Stimulated activated CD8-positive, alpha-beta memory T cell treated with anti-CD3 and anti-CD28 coated beads, Interleukin-7, amount 100 ng/mL, for 48 hours (primary cell): ENCODE measurements around the gene GNA15.

ENCODE experiments used
- DNase-seq, 2 donors: peaks; one replicate each; pipeline ENCODE4 v3.0.0-alpha.2; 2020; ENCODE audit warnings: low read depth in 1 of 2; ENCODE audit errors: extremely low read depth in 1 of 2

The GNA15 gene

DNA sequence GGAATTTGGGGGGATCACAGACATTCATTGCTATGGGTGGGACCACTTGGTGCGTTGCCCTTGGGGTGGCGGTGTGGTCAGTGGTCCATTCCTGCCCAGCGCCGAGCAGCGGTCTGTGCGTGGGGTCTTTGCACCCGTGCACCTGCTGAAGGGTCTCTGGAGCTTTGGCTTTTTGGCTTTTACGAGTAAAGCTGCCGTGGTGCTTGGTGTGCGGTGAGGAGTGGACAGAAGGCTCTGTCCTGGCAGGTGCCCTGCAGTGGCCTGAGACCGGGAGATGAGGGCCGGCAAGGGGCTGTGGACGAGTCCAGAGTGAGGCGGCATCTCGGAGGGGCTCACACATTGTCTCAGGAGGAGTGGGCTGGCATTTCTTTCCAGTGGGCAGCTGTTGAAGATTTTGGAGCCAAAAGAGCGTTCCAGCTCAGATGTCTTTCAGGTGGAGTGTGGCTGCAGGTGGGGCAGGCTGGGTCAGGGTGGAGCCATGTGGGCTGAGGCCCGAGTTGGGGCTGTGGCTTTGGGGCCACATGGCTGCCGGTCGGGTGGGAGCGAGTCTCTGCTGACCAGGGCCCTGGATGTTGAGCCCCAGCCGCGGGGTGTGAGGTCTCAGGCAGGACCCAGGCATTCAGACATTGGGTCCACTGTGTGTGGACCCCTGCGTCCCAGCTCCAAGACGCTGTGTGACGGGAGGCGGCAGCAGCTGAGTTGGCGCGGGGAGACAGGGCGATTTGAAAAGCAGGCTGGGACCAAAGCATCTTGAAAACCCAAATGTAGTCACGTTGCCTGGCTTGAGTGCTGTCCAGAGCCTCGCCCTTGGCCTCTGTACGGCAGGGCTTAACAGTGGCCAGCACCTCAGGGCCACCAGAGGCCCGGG lies 30.0 kb upstream of the GNA15 start:
- DNase-seq, result no peak

- DNase-seq, result no peak
Measured at GRCh38 chr19:3106509-3107141, 29.2 kb upstream of the GNA15 start.

DNA sequence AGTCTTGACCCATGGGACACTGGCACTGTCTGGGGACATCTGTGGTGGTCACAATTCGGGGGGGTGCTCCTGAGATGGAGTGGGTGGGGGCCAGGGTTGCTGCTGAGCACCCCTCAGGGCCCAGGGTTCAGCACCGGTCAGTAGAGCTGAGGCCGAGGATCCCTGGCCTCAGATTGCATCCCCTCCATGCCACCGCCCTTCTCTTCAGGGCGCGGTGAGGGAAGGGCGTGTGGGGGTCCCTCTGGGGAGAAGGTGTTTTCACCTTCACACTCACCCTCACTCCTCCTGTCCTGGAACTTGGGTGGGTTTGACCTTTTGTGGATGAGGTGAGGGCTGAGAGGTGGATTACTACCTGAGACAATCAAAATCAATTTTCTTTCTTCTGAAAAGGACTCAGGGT lies 28.2 kb upstream of the GNA15 start:
- DNase-seq, result no peak

DNA sequence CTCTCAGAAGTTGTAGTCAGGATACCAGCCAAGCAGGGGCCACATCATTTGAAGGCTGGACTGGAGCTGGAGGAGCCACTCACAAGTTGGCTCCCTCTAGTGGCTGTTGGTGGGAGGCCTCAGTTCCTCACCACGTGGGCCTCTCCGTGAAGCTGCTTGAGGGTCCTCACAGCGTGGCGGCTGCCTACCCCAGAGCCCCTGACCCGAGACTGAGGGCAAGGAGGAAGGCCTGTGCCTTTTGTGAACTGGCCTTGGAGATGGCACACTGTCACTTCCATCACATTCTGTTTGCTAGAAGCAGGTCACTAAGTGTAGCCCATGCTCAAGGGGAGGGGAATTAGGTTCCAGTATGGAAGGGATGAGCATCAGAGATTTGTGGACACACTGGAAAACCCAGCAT lies 27.1 kb upstream of the GNA15 start:
- DNase-seq, result peak in 1 of 2 donors; percentile 58

DNA sequence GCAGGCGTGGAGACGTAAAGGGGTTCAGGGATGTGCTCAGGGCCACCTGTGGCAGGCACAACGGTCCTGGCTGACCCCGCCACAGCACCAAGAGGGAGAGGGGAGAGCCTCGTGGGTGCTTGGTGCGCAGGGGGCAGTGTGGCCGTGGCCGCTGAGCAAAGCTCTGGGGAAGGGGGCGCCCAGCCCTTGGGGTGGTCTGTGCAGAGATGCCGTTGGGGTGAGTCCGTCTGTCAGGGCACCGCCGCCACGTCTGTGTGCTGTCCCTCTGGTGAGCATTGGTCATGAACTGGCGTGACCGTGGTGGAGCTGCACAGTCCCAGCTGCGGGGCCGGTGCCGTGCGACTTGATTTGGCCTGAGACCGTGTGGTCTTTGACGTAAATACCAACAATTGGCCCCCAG lies 26.3 kb upstream of the GNA15 start:
- DNase-seq, result no peak

DNA sequence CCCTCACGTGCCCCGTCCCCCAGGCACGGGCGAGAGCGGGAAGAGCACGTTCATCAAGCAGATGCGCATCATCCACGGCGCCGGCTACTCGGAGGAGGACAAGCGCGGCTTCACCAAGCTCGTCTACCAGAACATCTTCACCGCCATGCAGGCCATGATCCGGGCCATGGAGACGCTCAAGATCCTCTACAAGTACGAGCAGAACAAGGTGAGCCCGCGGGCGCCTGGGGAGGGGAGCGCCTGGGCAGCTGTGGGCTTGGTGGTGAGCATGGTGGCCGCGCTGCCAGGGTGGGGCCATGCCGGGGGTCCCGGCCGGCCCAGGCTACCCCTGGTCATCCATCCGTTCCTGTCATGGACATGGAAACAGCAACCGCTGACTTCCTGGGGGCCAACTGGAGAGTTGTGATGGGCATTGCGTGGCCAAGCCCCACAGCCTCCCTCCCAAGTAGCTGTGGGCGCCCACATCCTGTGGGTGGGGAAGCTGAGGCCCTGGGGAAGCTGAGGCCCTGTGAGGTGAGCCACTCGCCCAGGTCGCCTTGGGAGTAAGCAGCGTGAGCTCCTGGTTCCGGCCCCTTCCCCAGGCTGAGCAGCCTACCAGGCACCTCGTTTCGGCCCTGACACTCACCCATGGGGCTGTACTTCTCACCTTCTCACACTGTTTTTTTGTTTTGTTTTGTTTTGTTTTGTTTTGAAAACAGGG lies 25.6 kb upstream of the GNA15 start:
- DNase-seq, result no peak

DNA sequence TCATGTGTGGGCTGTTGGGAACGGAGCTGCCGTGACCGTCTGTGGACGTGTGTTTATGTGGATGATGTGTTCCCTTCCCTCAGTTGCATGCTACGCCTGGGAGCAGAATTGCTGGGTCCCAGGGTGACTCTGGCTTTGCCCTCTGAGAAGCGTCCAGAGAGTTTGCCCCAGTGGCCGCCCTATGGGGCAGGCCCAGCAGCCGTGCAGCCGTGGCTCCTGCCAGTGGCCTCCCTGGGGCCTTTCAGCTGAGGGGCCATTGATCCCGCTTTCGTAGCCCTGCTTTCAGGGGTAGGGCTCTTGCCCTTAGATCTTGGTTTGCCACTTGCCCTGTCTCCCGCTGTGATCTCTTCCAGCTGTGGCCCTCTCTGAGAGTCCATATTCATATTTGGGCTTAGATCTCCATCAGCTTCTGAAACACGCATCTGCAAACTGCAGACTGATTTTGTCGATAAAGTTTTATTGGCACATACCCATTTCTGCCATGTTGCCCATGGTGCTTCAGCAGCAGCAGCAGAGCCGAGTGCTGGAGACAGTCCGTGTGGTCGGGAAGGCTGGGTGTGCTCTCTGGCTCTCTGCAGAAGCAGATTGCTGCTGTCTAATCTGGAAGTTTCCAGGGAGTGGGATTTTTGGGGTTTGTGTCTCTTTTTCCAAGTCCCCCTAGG lies 24.1 kb upstream of the GNA15 start:
- DNase-seq, result no peak

DNA sequence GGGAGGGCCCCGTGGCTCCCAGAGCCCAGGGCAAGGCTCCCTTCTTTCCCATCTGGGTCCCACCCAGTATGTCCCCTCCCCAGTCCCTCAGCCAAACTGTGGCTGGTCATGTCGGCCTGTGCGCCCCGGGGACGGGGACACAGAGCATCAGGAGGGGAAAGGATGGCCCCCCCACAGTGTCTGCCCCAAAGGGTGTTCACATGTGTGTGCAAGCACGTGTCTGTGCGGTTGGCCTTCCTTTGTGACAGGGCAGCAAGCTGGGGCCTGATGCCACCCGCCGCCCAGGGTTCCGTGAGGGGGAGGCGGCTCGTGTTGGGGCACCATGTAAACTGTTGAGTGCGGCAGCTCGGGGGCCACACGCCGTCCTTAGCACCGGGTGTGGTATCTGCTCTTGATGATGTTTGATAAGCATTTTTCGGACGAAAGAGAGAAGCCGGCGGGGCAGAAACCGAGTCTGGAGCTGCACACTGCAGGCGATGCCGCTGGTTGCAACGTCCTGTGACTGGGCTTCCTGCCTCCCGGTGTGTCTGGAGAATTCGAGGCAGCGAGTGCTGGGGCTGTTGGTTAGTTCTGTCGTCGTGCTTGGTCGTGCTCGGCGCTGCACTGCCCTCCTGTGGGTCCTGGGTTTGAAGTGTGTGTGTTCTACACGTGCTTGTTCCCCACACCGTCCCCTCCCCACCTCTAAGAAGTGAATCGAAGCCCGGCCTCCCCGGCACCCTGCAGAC lies 23.3 kb upstream of the GNA15 start:
- no peak for DNase-seq

DNA sequence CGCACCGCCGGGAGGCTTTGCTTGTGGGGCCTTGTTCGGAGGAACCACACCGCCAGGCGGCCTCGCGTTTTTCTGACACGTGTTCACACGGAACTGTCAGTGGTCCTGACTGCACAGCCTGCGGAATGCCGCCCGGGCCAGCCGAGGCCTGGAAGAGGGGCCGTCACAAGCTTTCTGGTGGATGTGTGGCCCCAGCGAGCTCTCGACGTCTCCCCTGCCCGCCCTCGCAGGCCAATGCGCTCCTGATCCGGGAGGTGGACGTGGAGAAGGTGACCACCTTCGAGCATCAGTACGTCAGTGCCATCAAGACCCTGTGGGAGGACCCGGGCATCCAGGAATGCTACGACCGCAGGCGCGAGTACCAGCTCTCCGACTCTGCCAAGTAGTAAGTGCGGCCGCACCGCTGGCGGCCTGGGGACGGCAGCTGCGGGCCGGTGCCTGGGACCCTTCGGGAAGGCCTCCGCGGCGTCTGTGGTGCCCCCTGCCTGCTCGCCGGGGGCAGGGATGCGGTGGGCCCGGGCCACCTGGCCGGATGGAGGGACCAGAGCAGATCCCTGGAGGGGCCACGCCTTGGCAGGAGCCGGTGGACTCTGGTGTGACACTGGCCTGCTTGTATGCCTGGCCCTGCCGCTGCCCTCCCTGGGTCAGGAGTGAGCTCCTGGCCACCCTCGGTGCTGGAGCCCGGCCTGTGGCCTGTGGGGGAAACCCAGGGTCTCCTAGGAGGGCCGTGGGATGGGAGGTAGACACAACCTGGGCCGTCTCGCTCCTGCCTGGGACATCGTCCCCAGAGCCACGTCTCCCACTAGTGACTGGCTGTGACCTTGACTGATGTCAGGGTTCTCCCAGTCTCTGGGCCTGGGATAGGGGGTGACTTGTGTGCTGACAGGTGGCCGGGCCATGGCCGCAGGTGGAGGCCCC lies 22.5 kb upstream of the GNA15 start:
- DNase-seq, result no peak

DNA sequence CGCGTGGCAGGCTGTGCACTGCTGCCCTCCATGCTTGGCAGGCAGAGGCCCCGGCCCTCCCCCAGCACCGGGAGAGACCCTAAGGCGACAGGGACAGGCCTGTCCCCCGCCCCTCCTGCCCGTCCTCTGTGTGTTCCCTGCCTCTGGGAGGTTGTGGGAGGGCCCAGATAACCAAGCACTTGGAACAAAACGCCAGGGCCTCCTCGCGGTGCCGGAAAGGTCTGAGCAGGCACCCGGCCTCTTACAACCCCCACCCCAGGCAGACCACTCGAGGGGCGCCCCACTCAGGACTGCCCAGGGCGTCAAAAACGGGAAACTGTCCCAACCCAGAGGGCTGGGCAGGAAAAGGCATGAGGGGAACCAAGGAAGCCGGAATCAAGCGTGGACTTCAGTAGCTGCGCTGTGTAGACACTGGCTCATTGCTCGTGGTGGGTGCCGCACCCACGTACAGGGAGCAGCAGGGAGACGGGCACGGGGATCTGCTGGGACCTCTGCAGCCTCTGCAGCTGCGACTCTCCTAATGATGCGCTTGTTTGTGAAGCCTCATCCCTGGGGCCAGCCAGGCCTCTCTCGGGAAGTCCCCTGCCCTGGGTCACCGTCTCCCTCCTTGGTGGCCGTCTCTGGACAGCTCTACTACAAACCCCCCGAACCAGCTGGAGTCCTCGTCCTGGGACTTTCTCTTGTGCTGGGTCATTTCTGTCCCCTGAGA lies 21.7 kb upstream of the GNA15 start:
- no peak for DNase-seq

DNA sequence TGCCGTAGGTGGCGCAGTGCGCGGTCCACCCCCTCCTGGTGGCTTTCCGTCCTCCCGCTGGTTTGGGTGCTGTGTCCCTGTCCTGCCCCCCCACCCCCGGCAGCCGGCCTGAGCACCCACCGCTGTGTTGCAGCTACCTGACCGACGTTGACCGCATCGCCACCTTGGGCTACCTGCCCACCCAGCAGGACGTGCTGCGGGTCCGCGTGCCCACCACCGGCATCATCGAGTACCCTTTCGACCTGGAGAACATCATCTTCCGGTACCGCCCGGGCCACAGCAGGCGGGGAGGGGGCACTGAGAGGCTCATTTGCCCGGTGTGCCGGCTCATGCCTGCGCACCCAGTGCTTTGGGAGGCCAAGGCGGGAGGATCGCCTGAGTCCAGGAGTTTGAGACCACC lies 21.0 kb upstream of the GNA15 start:
- no peak for DNase-seq

GRCh38 chr19:3115411-3115810 lies 20.4 kb upstream of the GNA15 start:
- no peak for DNase-seq

- DNase-seq, result no peak
Measured at GRCh38 chr19:3115916-3116602, 19.8 kb upstream of the GNA15 start.

GRCh38 chr19:3116621-3117020 lies 19.2 kb upstream of the GNA15 start:
- no peak for DNase-seq

DNA sequence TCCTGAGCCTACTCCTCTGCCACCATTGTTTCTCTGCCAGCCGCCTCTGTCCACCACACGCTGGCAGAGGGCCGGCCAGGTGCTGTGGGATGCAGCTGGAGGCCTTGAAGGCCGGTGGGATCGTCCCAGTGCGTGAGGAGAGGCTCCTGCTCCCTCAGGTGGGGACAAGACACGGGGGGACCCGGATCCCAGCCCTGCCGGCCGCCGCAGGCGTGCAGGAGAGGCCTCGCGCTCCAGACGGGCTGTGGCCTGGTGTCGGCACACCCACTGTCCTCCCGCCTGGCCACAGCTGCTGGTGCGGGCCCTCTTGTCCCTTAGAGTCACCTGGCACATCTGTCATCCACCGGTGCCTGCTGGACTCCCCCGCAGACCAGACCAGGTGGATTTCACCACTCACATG lies 18.1 kb upstream of the GNA15 start:
- DNase-seq, result no peak

DNA sequence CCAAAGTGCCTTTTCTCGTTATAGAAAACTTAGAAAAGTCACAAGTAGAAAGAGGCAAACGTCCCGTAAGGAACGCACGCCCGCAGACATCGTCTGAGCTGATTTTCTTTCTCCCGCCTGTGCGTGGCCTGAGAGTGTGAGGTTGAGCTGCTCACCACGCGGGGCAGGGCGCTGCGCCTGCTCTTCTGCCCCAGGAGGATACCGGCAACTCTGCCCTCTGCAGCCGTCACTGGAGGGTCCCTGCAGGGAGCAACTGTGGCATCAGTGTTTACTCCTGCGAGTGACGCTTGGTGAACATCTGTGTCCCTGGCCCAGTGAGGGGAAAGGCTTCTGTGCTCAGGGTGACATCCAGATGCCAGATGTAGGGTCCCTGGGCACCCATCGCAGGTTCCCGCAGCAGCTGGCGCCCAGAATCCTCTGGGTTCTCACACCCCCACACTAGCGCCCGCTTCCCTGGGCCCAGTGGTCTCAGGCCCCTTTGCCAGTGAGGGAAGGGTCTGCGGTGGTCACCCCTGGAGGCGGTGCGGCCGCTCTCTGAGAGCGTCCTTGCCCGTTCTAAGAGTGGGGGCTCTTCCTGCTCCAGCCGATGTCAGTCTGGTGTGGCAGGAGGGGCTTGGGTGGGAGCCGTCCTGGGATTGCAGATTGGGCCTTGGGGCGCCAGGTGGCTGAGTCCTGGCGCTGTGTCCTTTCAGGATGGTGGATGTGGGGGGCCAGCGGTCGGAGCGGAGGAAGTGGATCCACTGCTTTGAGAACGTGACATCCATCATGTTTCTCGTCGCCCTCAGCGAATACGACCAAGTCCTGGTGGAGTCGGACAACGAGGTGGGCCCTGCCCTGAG lies 17.4 kb upstream of the GNA15 start:
- no peak for DNase-seq

GRCh38 chr19:3119071-3119595 lies 16.7 kb upstream of the GNA15 start:
- DNase-seq, result no peak
